GM12878 (cell line): ENCODE results near the gene PPP1R36. TPM values are rescaled to one million over a fixed set of nuclear protein-coding genes. Genes with fewer than 3 reads are reported as not detected.

ENCODE experiments used
- ATAC-seq: fragments of 200-7000 bp; cut with Tn5 transposase; 3 replicates; pipeline ENCODE4 v1.9.1; 2020; ENCODE audit warnings: mild to moderate bottlenecking, moderate library complexity
- BruUV-seq: library from RNA; stranded (reverse); fragments of 400-500 nt; replicated peaks from 2 replicates; lab custom pipeline; 2021; lab: Mats Ljungman, UMichigan
- CTCF ChIA-PET: fragments of 300-600 bp; sonication (Branson Sonifier 250); formaldehyde crosslinking; extraction: SDS; loops from one replicate; lab custom pipeline; 2021; ENCODE audit warnings: inconsistent platforms; lab: Yijun Ruan, JAX
- POLR2A ChIA-PET: fragments of 350-600 bp; formaldehyde crosslinking; extraction: SDS; loops from one replicate; lab custom pipeline; 2021; ENCODE audit warnings: inconsistent platforms; lab: Charles Lee
- RAD21 ChIA-PET: fragments of 300-600 bp; sonication (Branson Sonifier 250); formaldehyde crosslinking; loops from one replicate; lab custom pipeline; 2023; ENCODE audit warnings: antibody characterized with exemption; ENCODE audit not compliant: unreplicated experiment; lab: Charles Lee
- SMC1A ChIA-PET: fragments of 300-600 bp; sonication (Branson Sonifier 250); formaldehyde crosslinking; loops from one replicate; lab custom pipeline; 2023; ENCODE audit not compliant: unreplicated experiment, uncharacterized antibody; lab: Charles Lee
- DNase-seq: peaks from one replicate; pipeline ENCODE4 v3.0.0-alpha.2; 2011; ENCODE audit warnings: low read depth, low spot score
- FAIRE-seq: peaks from 3 replicates; lab custom pipeline; 2011; peaks lifted over from hg19 to GRCh38; lab: Jason Lieb, UNC
- H2AFZ ChIP-seq: 2 replicates; pipeline ENCODE4 v1.6.0; 2011; ENCODE audit warnings: low read depth, low read length, control low read depth; ENCODE audit not compliant: control insufficient read depth
- H3K27ac ChIP-seq: 2 replicates; pipeline ENCODE4 v1.5.1; 2011; ENCODE audit warnings: control low read depth; ENCODE audit not compliant: control insufficient read depth, insufficient read depth
- H3K27me3 ChIP-seq, 2 experiments: replicated peaks in 1 of 2; 2 replicates each; pipeline versions ENCODE4 v1.6.0 to v1.6.1; 2011; ENCODE audit warnings: low read length in 1 of 2; ENCODE audit not compliant: control insufficient read depth in 2 of 2, insufficient read depth in 2 of 2
- H3K36me3 ChIP-seq, 2 experiments: 2 replicates each; pipeline ENCODE4 v1.5.1; 2011; ENCODE audit warnings: low read length in 1 of 2; ENCODE audit not compliant: control insufficient read depth in 2 of 2, insufficient read depth in 2 of 2
- H3K4me1 ChIP-seq: 2 replicates; pipeline ENCODE4 v1.6.1; 2011; ENCODE audit warnings: mild to moderate bottlenecking, low read length, moderate library complexity, mixed read lengths; ENCODE audit not compliant: control insufficient read depth, insufficient read depth
- H3K4me2 ChIP-seq: 2 replicates; pipeline ENCODE4 v1.6.0; 2011; ENCODE audit warnings: control low read depth; ENCODE audit not compliant: control insufficient read depth, insufficient read depth
- H3K4me3 ChIP-seq: fragments of 200-600 bp; sonication (generic); 2 replicates; pipeline ENCODE4 v1.5.1; 2016
- H3K79me2 ChIP-seq: 2 replicates; pipeline ENCODE4 v1.6.0; 2011; ENCODE audit warnings: low read length; ENCODE audit not compliant: control insufficient read depth, insufficient read depth
- H3K9ac ChIP-seq: 2 replicates; pipeline ENCODE4 v1.8.0; 2011; ENCODE audit warnings: low read length, control low read depth, mixed read lengths; ENCODE audit not compliant: control insufficient read depth, insufficient read depth
- H3K9me3 ChIP-seq: replicated peaks from 3 replicates; pipeline ENCODE4 v1.5.1; 2011; ENCODE audit warnings: mild to moderate bottlenecking, low read length; ENCODE audit not compliant: control insufficient read depth, insufficient read depth
- H4K20me1 ChIP-seq: 2 replicates; pipeline ENCODE4 v1.6.0; 2011; ENCODE audit not compliant: control insufficient read depth, insufficient read depth
- CHD4 ChIP-seq: fragments of 200-600 bp; sonication (generic); IDR thresholded peaks from 2 replicates; pipeline ENCODE4 v1.6.1; 2016; ENCODE audit warnings: mild to moderate bottlenecking
- JUNB ChIP-seq: IDR thresholded peaks from 2 replicates; pipeline ENCODE4 v1.6.1; 2016; ENCODE audit warnings: antibody characterized with exemption, mild to moderate bottlenecking
- KLF5 ChIP-seq: fragments of 450-650 bp; IDR thresholded peaks from 2 replicates; pipeline ENCODE4 v1.6.1; 2014; ENCODE audit warnings: mild to moderate bottlenecking; ENCODE audit not compliant: partially characterized antibody
- NFYB ChIP-seq: IDR thresholded peaks from 2 replicates; pipeline ENCODE4 v1.6.1; 2011; ENCODE audit warnings: low read depth, mild to moderate bottlenecking, low read length, improper control_type of control experiment, moderate library complexity; ENCODE audit not compliant: insufficient read depth
- RUNX3 ChIP-seq: IDR thresholded peaks from 2 replicates; pipeline ENCODE4 v1.6.1; 2012; ENCODE audit warnings: low read length, inconsistent platforms
- SUPT20H ChIP-seq: IDR thresholded peaks from 2 replicates; pipeline ENCODE4 v1.6.1; 2011; ENCODE audit warnings: low read depth, mild to moderate bottlenecking, low read length, moderate library complexity, borderline replicate concordance; ENCODE audit not compliant: control insufficient read depth
- YBX1 ChIP-seq: fragments of 450-650 bp; IDR thresholded peaks from 2 replicates; pipeline ENCODE4 v1.6.1; 2016; ENCODE audit warnings: antibody characterized with exemption
- WGBS: methylation state at CpG from one replicate; pipeline ENCODE4 v1.1.6; 2016; ENCODE audit warnings: low lambda C conversion rate; ENCODE audit not compliant: insufficient replicate concordance, insufficient coverage; ENCODE audit errors: missing lambda C conversion rate; 5-methylcytosine and 5-hydroxymethylcytosine counted together
- in situ Hi-C: fragments of 300-500 bp; cut with MboI; formaldehyde crosslinking; loops from 9 replicates; pipeline ENCODE4 v1.14.3; 2018; ENCODE audit warnings: mixed read lengths
- intact Hi-C: fragments of 100-400 bp; cut with micrococcal nuclease; formaldehyde crosslinking; loops from one replicate; pipeline ENCODE4 v1.14.2; 2022; ENCODE audit not compliant: unreplicated experiment
- polyA plus RNA-seq, 11 experiments: library from polyadenylated mRNA; depleted of rRNA in 4 of 11; unstranded in 6 of 11; stranded (reverse) in 5 of 11; fragments of >200 nt; fragmentation: Nextera tagmentation in 4 of 11; fragmentation: Illumina TruSeq in 1 of 11; extraction: Ambion mirVana in 4 of 11; extraction: Trizol in 1 of 11; gene quantifications; 1 replicate in 1 of 11; 2 replicates in 10 of 11; pipeline versions ENCODE4 v1.2.1 to v1.2.3, GENCODE V29; 2011 to 2016; ENCODE audit warnings: inconsistent platforms in 2 of 11, missing spikeins in 2 of 11, low read depth in 1 of 11
- total RNA-seq, 4 experiments: library from RNA; depleted of rRNA in 3 of 4; stranded (reverse); fragments of >200 nt in 3 of 4; fragmentation: Illumina TruSeq in 1 of 4; extraction: Trizol in 1 of 4; gene quantifications; 2 replicates each; pipeline versions ENCODE4 v1.2.1 to v1.2.3, GENCODE V29; 2013 to 2021
- TF ChIP-seq, protein P1 (sequence below): fragments of 150-350 bp; IDR thresholded peaks from 2 replicates; pipeline ENCODE4 v1.6.1; 2016; ENCODE audit warnings: low read depth, low read length

Gene PPP1R36
- total and polyA plus RNA-seq, 10 of the 15 experiments (the other 5 are each of a cell fraction or from before 2014, with no cell fraction given) = 0.12 to 0.13 TPM; not detected in 8

- no peaks in the 10 kb centered on the region for H4K20me1 ChIP-seq
- ChIA-PET SMC1A (interaction anchor here (0.8 to 0.9 kb wide), 2 partner anchors 59 to 187 kb away, joined by 3 read pairs; no protein-coding TSS in a partner anchor), RAD21 (no interaction called here)
- no peaks in the 10 kb centered on the region for H3K4me1 ChIP-seq
- no peaks in the 10 kb centered on the region for H3K79me2 ChIP-seq
- H3K9me3 ChIP-seq = no peaks in the 10 kb centered on the region
- no peak for FAIRE-seq
- in situ Hi-C loops = no loop called here
- no TSS peak for BruUV-seq
- H3K9ac ChIP-seq = no peak overlapping the region
- DNase-seq = no peak
- H3K27me3 ChIP-seq = no peaks in the 10 kb centered on the region
- H2AFZ ChIP-seq = no peak overlapping the region
- 100% methylated on average over 2 of the region's 2 CpGs for WGBS
- H3K27ac ChIP-seq = no peak overlapping the region
- TF ChIP-seq JUNB = no peak
- no peak for TF ChIP-seq SUPT20H
- TF ChIP-seq KLF5 = no peak
- TF ChIP-seq NFYB = no peak
- TF ChIP-seq, all 136 proteins: peak for 0
- ATAC-seq = no peak
- intact Hi-C loops = no loop called here
- Histone ChIP-seq H3K4me3 (no peak overlapping the region), H3K4me2 (no peak overlapping the region), H3K36me3 (no peaks in the 10 kb centered on the region; a peak in 1 of 4 replicates)
- CTCF ChIA-PET = interaction anchor here (0.7 to 0.9 kb wide), 2 partner anchors 9 to 104 kb away, joined by 3 read pairs; partner anchors contain the start of gene HSPA2
- POLR2A ChIA-PET = no interaction called here
These were observed 18.2 kb upstream of the PPP1R36 start for GRCh38 chr14:64531567-64531966.

GRCh38 chr14:64536488-64537245 is 13.1 kb upstream of the PPP1R36 start:
- Histone ChIP-seq H3K79me2 (no peaks in the 10 kb centered on the region), H4K20me1 (no peaks in the 10 kb centered on the region), H3K4me2 (no peak overlapping the region), H3K9me3 (peaks cover 11% of the 10 kb centered on the region; the same call in 2 of the 3 replicates), H3K4me1 (peaks cover 4% of the 10 kb centered on the region; the same call in 1 of the 2 replicates), H3K36me3 (no peaks in the 10 kb centered on the region), H3K27ac (no peak overlapping the region), H3K4me3 (no peak overlapping the region), H3K9ac (no peak overlapping the region), H2AFZ (no peak overlapping the region), H3K27me3 (peaks cover under 1 to 3% of the 10 kb centered on the region in 2 experiments; a peak in 3 of 4 replicates)
- WGBS = 66% methylated on average over 4 of the region's 4 CpGs
- ChIA-PET SMC1A (interaction anchor here (0.6 to 1.6 kb wide), 4 partner anchors 16 to 118 kb away, joined by 3 to 4 read pairs (median 4); no protein-coding TSS in a partner anchor), RAD21 (no interaction called here), CTCF (no interaction called here), POLR2A (interaction anchor here (0.6 kb wide), 1 partner anchor 829 kb away, joined by 7 read pairs; no protein-coding TSS in a partner anchor)
- in situ Hi-C loops = no loop called here
- no peak for DNase-seq
- no peak for FAIRE-seq
- ATAC-seq = no peak
- intact Hi-C loops = no loop called here
- no TSS peak for BruUV-seq
- TF ChIP-seq YBX1 = no peak
- TF ChIP-seq, protein P1, sequence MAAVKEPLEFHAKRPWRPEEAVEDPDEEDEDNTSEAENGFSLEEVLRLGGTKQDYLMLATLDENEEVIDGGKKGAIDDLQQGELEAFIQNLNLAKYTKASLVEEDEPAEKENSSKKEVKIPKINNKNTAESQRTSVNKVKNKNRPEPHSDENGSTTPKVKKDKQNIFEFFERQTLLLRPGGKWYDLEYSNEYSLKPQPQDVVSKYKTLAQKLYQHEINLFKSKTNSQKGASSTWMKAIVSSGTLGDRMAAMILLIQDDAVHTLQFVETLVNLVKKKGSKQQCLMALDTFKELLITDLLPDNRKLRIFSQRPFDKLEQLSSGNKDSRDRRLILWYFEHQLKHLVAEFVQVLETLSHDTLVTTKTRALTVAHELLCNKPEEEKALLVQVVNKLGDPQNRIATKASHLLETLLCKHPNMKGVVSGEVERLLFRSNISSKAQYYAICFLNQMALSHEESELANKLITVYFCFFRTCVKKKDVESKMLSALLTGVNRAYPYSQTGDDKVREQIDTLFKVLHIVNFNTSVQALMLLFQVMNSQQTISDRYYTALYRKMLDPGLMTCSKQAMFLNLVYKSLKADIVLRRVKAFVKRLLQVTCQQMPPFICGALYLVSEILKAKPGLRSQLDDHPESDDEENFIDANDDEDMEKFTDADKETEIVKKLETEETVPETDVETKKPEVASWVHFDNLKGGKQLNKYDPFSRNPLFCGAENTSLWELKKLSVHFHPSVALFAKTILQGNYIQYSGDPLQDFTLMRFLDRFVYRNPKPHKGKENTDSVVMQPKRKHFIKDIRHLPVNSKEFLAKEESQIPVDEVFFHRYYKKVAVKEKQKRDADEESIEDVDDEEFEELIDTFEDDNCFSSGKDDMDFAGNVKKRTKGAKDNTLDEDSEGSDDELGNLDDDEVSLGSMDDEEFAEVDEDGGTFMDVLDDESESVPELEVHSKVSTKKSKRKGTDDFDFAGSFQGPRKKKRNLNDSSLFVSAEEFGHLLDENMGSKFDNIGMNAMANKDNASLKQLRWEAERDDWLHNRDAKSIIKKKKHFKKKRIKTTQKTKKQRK = no peak
- TF ChIP-seq RUNX3 = no peak
- TF ChIP-seq NFYB = no peak
- TF ChIP-seq CHD4 = no peak
